Mesenchymal stem cell (in vitro differentiated cells and primary cell): ENCODE measurements around the gene MRO.
"Not testable (repeated sequence)": the region's sequence is repeated elsewhere in the genome, so short reads cannot be mapped to it uniquely, and the experiment has no call there.

ENCODE experiments used
- DNase-seq: peaks from one replicate; pipeline ENCODE4 v3.0.0-alpha.2; 2013
- H2AFZ ChIP-seq: one replicate; pipeline ENCODE4 v1.6.1; 2013; ENCODE audit warnings: low read depth, mild to moderate bottlenecking, control low read depth, inconsistent platforms, low read length, moderate library complexity
- H2AK5ac ChIP-seq: 2 replicates; pipeline ENCODE4 v1.6.1; 2013; ENCODE audit warnings: low read length, moderate library complexity, mild to moderate bottlenecking, inconsistent platforms; ENCODE audit not compliant: severe bottlenecking
- H2BK120ac ChIP-seq: one replicate; pipeline ENCODE4 v1.6.1; 2013; ENCODE audit warnings: low read depth, mild to moderate bottlenecking, inconsistent platforms, low read length, moderate library complexity
- H2BK12ac ChIP-seq, 2 experiments: one replicate each; pipeline ENCODE4 v1.6.1; 2013; ENCODE audit warnings: inconsistent platforms in 2 of 2, low read length in 2 of 2, mild to moderate bottlenecking in 2 of 2, moderate library complexity in 2 of 2, control low read depth in 1 of 2
- H2BK15ac ChIP-seq: one replicate; pipeline ENCODE4 v1.6.1; 2013; ENCODE audit warnings: mild to moderate bottlenecking, low read depth, inconsistent platforms; ENCODE audit not compliant: poor library complexity, severe bottlenecking
- H2BK5ac ChIP-seq: 2 replicates; pipeline ENCODE4 v1.6.1; 2013; ENCODE audit warnings: low read depth, mild to moderate bottlenecking, low read length, control low read depth, inconsistent platforms; ENCODE audit not compliant: poor library complexity, severe bottlenecking
- H3K14ac ChIP-seq, 2 experiments: one replicate each; pipeline ENCODE4 v1.6.1; 2013; ENCODE audit warnings: inconsistent platforms in 2 of 2, low read length in 2 of 2, control low read depth in 1 of 2, mild to moderate bottlenecking in 1 of 2, moderate library complexity in 1 of 2
- H3K18ac ChIP-seq, 2 experiments: one replicate each; pipeline ENCODE4 v1.6.1; 2013; ENCODE audit warnings: inconsistent platforms in 2 of 2, low read length in 2 of 2, control low read depth in 1 of 2, low read depth in 1 of 2, mild to moderate bottlenecking in 1 of 2
- H3K23ac ChIP-seq, 2 experiments: one replicate each; pipeline ENCODE4 v1.6.1; 2013; ENCODE audit warnings: inconsistent platforms in 2 of 2, low read length in 2 of 2, mild to moderate bottlenecking in 2 of 2, moderate library complexity in 2 of 2, control low read depth in 1 of 2
- H3K27ac ChIP-seq: 2 replicates; pipeline ENCODE4 v1.5.1; 2013; ENCODE audit warnings: mild to moderate bottlenecking, moderate library complexity, low read length, control low read depth, inconsistent platforms; ENCODE audit not compliant: poor library complexity, severe bottlenecking
- H3K27me3 ChIP-seq, 2 experiments: 2 replicates each; pipeline versions ENCODE4 v1.6.1 to v1.7.0; 2013; ENCODE audit warnings: low read length in 2 of 2, mild to moderate bottlenecking in 2 of 2, moderate library complexity in 2 of 2, control low read depth in 1 of 2, inconsistent platforms in 1 of 2; ENCODE audit not compliant: control insufficient read depth in 1 of 2, insufficient read depth in 1 of 2
- H3K36me3 ChIP-seq, 2 experiments: 2 replicates each; pipeline versions ENCODE4 v1.6.1 to v1.7.0; 2013; ENCODE audit warnings: low read length in 2 of 2, control low read depth in 1 of 2, inconsistent platforms in 1 of 2, low read depth in 1 of 2, mild to moderate bottlenecking in 1 of 2; ENCODE audit not compliant: insufficient read depth in 2 of 2, control insufficient read depth in 1 of 2
- H3K4ac ChIP-seq, 2 experiments: one replicate each; pipeline ENCODE4 v1.6.1; 2013; ENCODE audit warnings: inconsistent platforms in 2 of 2, low read length in 2 of 2, mild to moderate bottlenecking in 2 of 2, moderate library complexity in 2 of 2, control low read depth in 1 of 2, low read depth in 1 of 2
- H3K4me1 ChIP-seq: 2 replicates; pipeline ENCODE4 v1.6.1; 2013; ENCODE audit warnings: low read depth, low read length, control low read depth; ENCODE audit not compliant: control insufficient read depth, insufficient read depth
- H3K4me2 ChIP-seq: 2 replicates; pipeline ENCODE4 v1.6.1; 2013; ENCODE audit warnings: low read length, mild to moderate bottlenecking, inconsistent platforms; ENCODE audit not compliant: poor library complexity, severe bottlenecking
- H3K4me3 ChIP-seq, 2 experiments: 2 replicates each; pipeline versions ENCODE4 v1.5.1 to v1.7.0; 2013; ENCODE audit warnings: low read length in 2 of 2, mild to moderate bottlenecking in 2 of 2, control low read depth in 1 of 2, low read depth in 1 of 2; ENCODE audit not compliant: insufficient read depth in 1 of 2
- H3K79me1 ChIP-seq: replicated peaks from 2 replicates; pipeline ENCODE4 v1.6.1; 2013; ENCODE audit warnings: mild to moderate bottlenecking, control low read depth, low read length, inconsistent platforms; ENCODE audit not compliant: poor library complexity, severe bottlenecking
- H3K9ac ChIP-seq: 2 replicates; pipeline ENCODE4 v1.7.0; 2013; ENCODE audit warnings: mild to moderate bottlenecking, low read length, moderate library complexity
- H3K9me3 ChIP-seq: 2 replicates; pipeline ENCODE4 v1.7.0; 2013; ENCODE audit warnings: mild to moderate bottlenecking, low read length; ENCODE audit not compliant: control insufficient read depth
- H4K8ac ChIP-seq: one replicate; pipeline ENCODE4 v1.6.1; 2013; ENCODE audit warnings: inconsistent platforms, mild to moderate bottlenecking, low read length, moderate library complexity
- H4K91ac ChIP-seq: one replicate; pipeline ENCODE4 v1.6.1; 2013; ENCODE audit warnings: mild to moderate bottlenecking, low read length, inconsistent platforms
- WGBS: methylation state at CpG from one replicate; pipeline ENCODE4 v1.1.7; 2013; ENCODE audit warnings: mixed read lengths; 5-methylcytosine and 5-hydroxymethylcytosine counted together

MRO gene

DNA sequence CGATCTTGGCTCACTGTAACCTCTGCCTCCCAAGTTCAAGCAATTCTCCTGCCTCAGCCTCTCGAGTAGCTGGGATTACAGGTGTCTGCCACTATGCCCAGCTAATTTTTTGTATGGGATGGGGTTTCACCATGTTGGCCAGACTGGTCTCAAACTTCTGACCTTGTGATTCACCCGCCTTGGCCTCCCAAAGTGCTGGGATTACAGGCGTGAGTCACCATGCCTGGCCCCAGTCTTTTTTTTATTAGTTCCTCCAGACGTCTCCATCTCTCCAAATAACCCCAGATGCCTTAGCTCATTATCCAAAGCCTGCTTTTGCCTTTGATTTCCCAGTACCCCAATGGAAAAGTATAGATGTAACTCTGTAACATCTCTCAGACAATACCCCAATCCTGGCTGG, 37.4 kb upstream of the MRO start:
- not testable (repeated sequence) for H3K36me3 ChIP-seq, H4K91ac ChIP-seq, H3K27ac ChIP-seq, H3K4ac ChIP-seq, H3K18ac ChIP-seq, H3K14ac ChIP-seq, H2BK120ac ChIP-seq, H2BK12ac ChIP-seq, H3K4me1 ChIP-seq, H3K79me1 ChIP-seq, H2BK5ac ChIP-seq, DNase-seq, H2AK5ac ChIP-seq, H3K4me2 ChIP-seq, H2BK15ac ChIP-seq, H3K9ac ChIP-seq, H3K23ac ChIP-seq, H4K8ac ChIP-seq, H3K9me3 ChIP-seq, H2AFZ ChIP-seq, H3K4me3 ChIP-seq
- WGBS, result 38% methylated on average over 4 of the region's 5 CpGs
- peaks cover 9 to 14% of the 10 kb centered on the region in 2 experiments for H3K27me3 ChIP-seq

DNA sequence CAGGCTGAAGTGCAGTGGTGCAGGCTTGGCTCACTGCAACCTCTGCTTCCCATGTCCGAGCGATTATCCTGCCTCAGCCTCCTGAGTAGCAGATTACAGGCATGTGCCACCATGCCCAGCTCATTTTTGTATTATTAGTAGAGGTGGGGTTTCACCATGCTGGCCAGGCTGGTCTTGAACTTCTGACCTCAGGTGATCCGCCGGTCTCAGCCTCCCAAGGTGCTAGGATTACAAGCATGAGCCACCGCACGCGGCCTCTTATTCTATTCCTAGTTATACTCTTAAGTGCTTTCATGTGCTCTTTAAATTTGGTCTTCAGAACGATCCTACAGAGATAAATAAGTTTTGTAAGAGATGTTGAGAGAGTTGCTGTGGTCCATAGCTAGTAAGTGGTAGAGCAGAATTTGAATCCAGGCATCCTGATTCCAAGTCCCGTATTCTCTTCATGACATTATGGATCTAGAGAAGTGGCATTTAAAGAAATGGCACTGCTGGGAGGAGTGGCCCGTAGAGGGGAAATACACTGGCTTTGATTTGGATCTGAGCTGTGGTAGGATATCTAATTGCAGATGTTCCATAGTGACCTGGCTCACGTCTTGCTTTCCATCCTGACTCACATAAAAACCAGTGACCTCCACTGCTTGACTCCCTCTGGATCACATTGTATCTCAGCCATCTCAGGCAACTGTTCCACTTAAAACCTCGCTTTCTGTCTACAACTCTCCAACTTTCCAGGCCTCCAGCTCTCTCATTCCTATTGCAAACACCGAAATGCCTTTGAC, 36.4 kb upstream of the MRO start:
- no peak overlapping the region for H2BK12ac ChIP-seq
- no peak overlapping the region for H3K4me2 ChIP-seq
- H2BK120ac ChIP-seq, result no peak overlapping the region
- H3K36me3 ChIP-seq, result no peaks in the 10 kb centered on the region
- no peak overlapping the region for H3K27ac ChIP-seq
- no peak overlapping the region for H2AFZ ChIP-seq
- H4K8ac ChIP-seq, result no peak overlapping the region
- no peak overlapping the region for H2BK15ac ChIP-seq
- WGBS, result 92% methylated on average over 13 of the region's 13 CpGs
- no peak for DNase-seq
- H3K14ac ChIP-seq, result no peak overlapping the region
- H3K79me1 ChIP-seq, result no peaks in the 10 kb centered on the region
- H3K9me3 ChIP-seq, result no peaks in the 10 kb centered on the region
- H3K4ac ChIP-seq, result no peak overlapping the region
- H4K91ac ChIP-seq, result no peak overlapping the region
- H3K27me3 ChIP-seq, result peaks cover 9 to 14% of the 10 kb centered on the region in 2 experiments
- H3K4me3 ChIP-seq, result no peak overlapping the region
- H3K18ac ChIP-seq, result no peak overlapping the region
- no peak overlapping the region for H3K23ac ChIP-seq
- H3K4me1 ChIP-seq, result no peaks in the 10 kb centered on the region
- no peak overlapping the region for H2AK5ac ChIP-seq
- H2BK5ac ChIP-seq, result no peak overlapping the region
- H3K9ac ChIP-seq, result no peak overlapping the region

DNA sequence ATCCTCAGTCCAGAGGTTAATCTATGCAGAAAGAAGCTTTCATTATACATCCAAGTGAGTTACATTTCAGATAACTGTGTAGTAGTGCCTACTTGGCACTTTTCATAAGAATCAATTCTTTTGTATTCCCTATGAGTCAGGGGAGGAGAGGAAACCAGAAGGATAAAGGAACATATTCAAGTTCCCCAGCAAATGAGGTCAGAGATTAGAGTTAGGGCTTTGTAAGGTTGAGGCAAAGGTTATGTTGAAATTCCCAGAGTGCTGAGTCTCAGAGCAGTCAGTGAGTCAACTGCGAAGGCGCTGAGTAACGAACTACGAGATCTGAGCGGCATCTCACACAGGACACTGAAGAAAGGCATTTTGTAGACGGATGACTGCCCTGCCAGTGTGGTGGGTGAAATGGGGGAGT, 34.1 kb upstream of the MRO start:
- Histone ChIP-seq H3K27ac (no peak overlapping the region), H4K8ac (no peak overlapping the region), H3K4me1 (no peaks in the 10 kb centered on the region), H3K14ac (no peak overlapping the region), H2BK15ac (no peak overlapping the region), H3K36me3 (no peaks in the 10 kb centered on the region), H2BK12ac (no peak overlapping the region), H3K27me3 (peaks cover 3 to 8% of the 10 kb centered on the region in 2 experiments), H2AFZ (no peak overlapping the region), H3K4me2 (no peak overlapping the region), H3K18ac (no peak overlapping the region), H3K4ac (no peak overlapping the region), H3K23ac (no peak overlapping the region), H4K91ac (no peak overlapping the region), H3K9ac (no peak overlapping the region), H2BK5ac (no peak overlapping the region), H3K4me3 (no peak overlapping the region), H3K9me3 (no peaks in the 10 kb centered on the region), H3K79me1 (no peaks in the 10 kb centered on the region), H2BK120ac (no peak overlapping the region), H2AK5ac (no peak overlapping the region)
- 78% methylated on average over 5 of the region's 6 CpGs for WGBS
- DNase-seq, result no peak

DNA sequence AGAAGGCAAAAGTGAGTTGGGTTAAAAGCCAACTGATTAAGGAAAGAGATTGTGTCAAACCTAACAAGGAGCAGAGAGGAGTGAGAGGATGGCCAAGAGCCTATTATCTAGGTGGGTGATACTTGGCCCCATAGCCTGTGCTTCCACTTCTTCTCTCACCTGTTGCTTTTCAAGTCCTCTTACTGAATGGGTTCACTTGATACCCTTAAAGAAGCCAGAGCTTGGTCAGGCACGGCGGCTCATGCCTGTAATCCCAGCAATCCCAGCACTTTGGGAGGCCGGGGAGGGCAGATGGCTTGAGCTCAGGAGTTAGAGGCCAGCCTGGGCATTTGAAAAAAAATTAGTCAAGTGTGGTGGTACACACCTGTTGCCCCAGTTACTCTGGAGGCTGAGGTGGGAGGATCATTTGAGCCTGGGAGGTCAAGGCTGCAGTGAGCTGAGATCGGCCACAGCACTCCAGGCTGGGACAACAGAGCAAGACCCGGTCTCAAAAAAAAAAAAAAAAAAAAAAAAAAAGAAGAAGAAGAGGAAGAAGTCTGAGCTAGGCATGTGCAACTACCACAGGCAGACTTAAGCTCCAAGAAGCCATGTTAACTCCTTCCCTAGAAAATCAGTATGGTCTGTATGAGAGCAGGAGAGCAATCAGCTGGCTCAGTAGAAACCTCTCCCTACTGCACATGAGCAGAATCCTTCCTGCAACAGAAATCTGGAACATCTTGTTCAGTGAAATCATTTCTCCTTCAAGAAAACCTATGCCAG, 30.7 kb upstream of the MRO start:
- Histone ChIP-seq H3K4me1 (no peaks in the 10 kb centered on the region), H2AFZ (no peak overlapping the region), H3K9me3 (no peaks in the 10 kb centered on the region), H3K23ac (no peak overlapping the region), H2AK5ac (no peak overlapping the region), H3K4me3 (no peak overlapping the region), H3K27ac (no peak overlapping the region), H3K27me3 (peaks cover 3 to 8% of the 10 kb centered on the region in 2 experiments), H2BK12ac (no peak overlapping the region), H3K36me3 (no peaks in the 10 kb centered on the region), H3K4me2 (no peak overlapping the region), H4K8ac (no peak overlapping the region), H2BK15ac (no peak overlapping the region), H2BK120ac (no peak overlapping the region), H3K9ac (no peak overlapping the region), H2BK5ac (no peak overlapping the region), H3K79me1 (no peaks in the 10 kb centered on the region), H4K91ac (no peak overlapping the region), H3K18ac (no peak overlapping the region), H3K14ac (no peak overlapping the region), H3K4ac (no peak overlapping the region)
- DNase-seq, result no peak
- 94% methylated on average over 4 of the region's 5 CpGs for WGBS
